ENCODE measurements around the gene EMC1.
"Not testable (repeated sequence)": the region's sequence is repeated elsewhere in the genome, so short reads cannot be mapped to it uniquely, and the experiment has no call there.

EMC1 gene

DNA sequence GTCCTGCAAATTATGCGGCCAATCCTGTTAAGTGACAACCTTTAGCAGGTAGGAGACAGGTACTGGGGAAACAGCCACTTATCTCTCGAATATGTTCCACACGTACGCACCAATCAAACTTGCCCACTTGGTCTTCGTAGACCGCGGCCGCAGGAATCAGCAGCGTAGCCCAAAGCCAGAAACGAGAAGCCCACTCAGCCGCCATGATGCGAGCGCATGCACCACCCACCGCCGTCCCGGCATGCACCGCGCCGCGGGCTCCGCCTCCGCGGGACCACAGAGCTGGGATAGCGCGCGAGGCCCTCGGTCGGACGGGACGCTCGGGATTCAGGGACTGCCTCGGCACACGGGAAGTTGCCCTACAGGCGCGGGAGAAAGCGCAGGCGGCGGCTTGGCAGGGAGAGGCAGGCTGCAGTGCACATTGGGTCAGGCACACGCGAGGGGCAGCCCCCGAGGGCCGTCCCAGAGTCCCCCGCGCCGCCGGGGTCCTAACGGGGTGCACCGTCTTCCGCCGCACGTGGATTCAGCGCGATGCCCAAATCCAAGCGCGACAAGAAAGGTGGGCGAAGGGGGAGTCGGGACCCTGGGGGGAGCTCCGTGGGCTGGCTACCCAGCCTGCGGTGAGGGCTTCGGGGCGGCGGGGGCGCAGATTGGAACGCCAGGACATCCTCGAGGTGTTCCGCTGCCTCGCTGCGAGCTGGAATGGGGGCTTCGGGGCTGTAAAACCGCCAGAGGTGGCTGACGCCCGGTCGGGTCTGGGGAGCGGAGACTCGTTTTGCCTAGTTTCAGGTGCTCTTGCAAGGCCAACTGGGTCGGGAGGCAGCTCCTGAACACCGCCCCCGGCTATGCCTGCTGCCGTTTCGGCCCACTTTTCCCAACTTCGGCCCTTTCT lies at the start of gene EMC1, which contains the start of gene MRTO4:
TSS of gene EMC1 (minus strand) at position 220 of the 892 bp plus-strand sequence. CDS start at position 205, 15 bp downstream.
TSS of gene MRTO4 (plus strand) at position 501 of the 892 bp plus-strand sequence. CDS start at position 532, 31 bp downstream.
- peak; percentile 96 for DNase-seq

DNA sequence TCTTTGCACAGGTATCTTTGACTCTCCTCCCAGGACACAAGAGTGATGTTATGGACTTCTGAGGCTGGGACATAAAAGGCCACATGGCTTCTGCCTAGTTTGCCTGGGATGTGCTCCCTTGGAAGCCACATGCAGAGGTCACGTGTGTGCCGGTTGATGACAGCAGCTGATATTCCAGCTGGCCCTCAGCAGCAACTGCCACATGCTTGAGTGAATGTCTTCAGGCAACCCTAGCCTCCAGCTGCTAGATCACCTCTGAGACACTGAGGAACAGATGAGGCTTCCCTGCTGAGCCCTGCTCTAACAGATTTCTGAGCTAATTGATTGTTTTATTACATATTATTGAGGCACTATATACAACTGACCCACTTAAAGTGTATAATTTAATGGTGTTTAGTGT lies 48.9 kb upstream of the EMC1 start:
- DNase-seq: no peak

DNA sequence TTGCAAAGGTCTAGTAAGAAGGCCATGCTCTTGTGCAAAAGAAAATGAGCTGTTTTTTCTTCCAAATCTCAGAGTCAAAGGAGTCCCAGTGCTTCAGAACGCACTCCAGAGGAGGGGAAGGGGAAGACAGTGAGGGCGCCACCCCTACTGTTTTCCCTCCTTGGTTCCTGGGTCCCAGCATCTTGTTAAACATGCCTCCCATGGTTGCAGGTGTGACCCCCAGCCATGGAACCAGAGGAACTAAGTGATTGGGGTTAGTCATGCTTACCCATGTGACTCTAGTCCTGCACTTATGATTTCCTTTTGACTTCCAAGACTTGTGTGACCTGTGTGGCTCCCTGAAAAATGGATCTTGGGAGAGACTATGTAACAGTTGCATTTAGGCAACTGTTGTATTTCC lies 43.3 kb upstream of the EMC1 start:
- no peak for DNase-seq

DNA sequence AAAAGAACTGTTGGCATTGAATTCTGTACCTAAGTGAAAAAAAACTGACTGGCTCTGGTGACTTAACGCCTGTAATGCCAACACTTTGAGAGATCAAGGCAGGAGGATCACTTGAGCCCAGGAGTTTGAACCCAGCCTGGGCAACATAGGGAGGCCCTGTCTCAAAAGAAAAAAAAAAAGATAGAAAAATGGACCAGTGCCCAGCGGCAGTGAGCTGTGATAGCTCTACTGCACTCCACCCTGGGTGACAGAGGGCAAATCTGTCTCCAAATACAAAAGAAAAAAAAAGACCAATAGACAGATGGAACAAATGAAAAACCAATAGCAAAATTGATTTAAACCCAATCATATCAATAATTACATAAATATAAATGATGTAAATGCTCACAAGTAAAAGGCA lies 37.9 kb upstream of the EMC1 start:
- DNase-seq: no peak

DNA sequence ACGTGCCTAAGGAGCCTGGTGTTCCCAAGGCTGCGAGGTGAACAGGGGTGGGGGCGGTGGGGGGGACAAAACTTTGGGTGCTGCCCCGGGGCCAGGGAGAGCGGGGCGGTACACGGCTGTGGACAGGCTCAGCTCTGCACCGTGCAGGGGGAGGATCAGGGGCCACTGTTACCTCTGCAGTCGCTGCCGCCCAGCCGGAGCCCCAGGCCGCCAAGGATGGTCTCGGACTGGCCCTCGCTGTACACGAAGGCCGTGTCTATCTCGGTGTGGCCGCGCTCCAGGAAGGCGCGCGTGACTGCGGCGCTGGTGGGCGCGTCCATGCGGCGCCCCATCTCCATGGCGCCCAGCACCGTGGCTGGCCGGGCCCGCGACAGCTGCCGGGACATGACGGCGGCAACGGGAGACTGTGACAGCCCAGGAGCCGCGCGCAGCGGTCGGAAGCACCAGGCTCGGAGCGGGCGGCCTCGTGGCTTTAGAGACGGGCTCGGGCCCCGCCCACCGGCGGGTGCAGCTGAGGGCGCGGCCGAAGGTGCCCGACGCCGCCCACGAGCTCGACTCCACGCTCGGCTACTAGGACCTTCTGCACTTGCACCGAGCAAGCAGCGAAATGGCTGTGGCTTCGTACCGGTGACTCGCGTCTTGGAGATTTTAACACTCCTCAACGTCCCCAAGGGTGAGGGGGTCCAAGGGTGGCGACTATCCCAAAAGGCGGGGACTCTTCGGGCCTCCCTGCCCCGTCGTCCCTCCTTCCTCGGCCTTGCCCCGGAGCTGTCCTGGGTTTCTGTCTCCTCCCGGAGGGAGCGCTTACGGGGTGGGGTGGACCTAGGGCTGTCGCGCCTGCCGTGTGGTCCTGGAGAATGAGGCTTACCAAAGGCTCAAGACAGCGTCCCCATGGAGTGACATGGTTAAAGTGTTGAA lies 37.3 kb upstream of the EMC1 start, which contains the start of gene AKR7A3:
TSS of gene AKR7A3 (minus strand) at position 447 of the 918 bp plus-strand sequence. CDS start at position 386, 61 bp downstream.
- DNase-seq: peak; percentile 75

DNA sequence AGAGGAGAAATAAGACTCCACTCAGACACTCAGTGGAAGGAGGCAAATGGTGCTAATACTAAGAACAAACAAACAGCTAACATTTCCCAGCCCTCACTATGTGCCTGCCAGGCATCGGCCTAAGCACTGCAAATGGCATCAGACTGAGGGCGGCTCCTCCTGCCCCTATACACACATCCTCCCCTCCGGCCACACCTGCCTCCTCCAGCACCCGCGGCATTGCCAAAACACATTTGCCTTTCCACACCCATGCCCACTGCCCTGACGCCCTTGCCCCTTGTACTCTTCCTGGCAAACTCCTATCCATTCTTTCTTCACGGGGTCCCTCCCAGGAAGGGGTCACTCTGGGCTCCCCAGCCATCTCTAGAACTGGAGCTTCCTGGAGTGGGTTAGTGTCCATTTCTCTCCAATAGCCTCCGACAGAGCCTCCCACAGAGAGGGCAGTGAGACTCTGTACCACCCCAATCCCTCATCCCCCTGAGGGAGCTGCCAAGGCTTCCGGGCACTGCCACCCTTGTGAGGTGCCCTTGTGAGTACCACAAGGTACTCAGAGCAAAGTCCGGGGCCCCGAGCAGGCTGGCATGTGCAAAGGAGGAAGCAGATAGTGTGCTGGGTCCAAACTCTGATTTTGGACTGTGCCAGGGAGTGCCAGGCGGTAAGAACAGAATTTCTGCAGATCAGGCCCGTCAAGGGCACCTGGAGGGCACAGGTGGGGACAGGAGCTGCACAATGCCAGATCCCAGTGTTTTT lies 36.3 kb upstream of the EMC1 start:
- no peak for DNase-seq

DNA sequence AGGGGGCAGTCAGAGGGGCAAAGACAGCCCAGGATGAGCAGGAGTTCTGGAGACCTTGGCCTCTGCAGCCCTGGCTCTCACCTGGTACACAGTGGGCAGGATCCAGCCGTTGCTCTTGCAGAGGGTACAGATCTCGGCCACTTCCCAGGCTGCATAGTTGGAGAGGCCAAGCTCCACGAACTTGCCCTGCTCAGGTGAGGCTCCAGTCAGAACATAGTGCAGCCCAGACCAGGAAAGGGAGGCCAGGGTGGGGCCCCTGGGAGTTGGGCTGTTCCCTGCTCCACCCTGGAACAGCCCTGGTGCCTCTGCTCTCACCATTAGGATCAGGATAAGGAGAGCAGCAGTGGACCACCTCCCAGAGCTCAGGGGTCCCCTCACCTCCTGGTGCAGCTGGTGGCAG lies 34.5 kb upstream of the EMC1 start:
- DNase-seq: not testable (repeated sequence)

DNA sequence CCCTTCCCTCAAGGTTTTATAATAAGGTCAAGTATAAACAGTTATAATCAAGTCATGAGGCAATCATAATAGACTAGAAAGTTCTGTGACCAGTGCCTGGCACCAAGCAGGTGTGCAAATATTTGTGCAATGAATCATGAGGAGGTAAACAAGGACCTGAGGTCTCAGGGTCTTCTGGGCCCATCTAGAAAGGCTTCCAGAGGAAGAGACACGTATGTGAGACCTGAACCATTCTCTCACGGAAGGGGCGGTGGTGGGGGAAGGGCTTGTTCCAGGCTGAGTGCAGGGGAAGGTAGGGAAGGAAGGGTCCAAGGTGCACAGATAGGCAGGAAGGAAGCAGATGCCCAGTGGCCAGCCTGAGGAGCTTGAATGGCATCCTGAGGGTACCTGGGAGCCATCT lies 34.0 kb upstream of the EMC1 start:
- DNase-seq: not testable (repeated sequence)

DNA sequence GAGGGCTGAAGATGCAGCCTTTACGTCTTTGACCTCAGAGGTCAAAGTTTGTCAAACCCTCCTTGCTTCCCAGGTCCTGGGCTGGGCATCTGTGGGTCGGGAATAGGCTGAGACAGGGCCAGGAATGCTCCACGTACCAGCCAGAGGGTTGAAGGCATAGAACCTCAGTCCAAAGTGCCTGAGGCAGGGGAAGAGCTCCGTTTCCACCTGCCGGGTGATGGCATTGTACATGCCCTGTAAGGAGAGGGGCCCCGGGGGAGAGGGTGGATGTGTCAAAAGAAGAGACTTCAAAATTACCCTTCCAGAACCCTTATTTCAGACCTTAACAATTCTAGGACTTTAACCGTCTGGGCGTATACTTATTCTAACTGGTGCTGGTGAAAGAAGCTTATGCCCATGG lies 33.6 kb upstream of the EMC1 start:
- no peak for DNase-seq

DNA sequence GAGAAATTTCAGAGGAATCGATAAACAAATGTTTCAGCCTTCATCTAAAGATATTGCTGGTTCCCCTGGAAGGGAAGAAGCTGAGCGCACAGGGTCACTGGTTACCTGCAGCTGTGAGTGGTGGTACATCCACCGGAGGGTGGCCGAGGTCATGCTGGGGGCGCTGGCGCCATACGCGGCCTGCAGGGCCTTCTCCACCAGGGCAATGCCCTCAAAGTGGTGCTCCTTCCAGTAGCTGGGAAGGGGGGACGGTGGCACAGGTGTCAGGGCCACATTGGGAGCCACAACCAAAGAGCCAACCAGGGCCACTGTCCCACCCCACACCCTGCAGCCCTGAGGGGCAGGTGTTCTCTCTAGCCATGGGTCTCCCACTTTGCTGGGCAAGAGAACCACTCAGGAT lies 32.6 kb upstream of the EMC1 start:
- no peak for DNase-seq

DNA sequence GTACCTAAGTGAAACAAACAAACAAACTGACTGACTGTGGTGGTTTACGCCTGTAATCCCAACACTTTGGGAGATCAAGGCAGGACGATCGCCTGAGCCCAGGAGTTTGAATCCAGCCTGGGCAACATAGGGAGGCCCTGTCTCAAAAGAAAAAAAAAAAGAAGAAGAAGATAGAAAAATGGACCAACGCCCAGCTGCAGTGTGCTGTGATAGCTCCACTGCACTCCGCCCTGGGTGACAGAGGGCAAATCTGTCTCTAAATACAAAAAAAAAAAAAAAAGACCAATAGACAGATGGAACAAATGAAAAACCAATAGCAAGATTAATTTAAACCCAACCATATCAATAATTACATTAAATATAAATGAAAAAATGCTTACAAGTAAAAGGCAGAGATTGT lies 23.3 kb upstream of the EMC1 start:
- DNase-seq: no peak

DNA sequence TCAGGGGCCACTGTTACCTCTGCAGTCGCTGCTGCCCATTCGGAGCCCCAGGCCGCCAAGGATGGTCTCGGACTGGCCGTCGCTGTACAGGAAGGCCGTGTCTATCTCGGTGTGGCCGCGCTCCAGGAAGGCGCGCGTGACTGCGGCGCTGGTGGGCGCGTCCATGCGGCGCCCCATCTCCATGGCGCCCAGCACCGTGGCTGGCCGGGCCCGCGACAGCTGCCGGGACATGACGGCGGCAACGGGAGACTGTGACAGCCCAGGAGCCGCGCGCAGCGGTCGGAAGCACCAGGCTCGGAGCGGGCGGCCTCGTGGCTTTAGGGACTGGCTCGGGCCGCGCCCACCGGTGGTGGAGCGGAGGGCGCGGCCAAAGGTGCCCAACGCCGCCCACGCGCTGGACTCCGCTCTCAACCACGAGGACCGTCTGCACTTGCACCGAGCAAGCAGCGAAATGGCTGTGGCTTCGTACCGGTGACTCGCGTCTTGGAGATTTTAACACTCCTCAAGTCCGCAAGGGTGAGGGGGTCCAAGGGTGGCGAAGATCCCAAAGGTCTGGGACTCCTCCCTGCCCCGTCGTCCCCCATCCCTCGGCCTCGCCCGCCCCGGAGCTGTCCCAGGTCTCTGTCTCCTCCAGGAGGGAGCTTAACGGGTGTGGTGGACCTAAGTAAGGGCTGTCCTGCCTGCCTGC lies 22.7 kb upstream of the EMC1 start:
- not testable (repeated sequence) for DNase-seq

DNA sequence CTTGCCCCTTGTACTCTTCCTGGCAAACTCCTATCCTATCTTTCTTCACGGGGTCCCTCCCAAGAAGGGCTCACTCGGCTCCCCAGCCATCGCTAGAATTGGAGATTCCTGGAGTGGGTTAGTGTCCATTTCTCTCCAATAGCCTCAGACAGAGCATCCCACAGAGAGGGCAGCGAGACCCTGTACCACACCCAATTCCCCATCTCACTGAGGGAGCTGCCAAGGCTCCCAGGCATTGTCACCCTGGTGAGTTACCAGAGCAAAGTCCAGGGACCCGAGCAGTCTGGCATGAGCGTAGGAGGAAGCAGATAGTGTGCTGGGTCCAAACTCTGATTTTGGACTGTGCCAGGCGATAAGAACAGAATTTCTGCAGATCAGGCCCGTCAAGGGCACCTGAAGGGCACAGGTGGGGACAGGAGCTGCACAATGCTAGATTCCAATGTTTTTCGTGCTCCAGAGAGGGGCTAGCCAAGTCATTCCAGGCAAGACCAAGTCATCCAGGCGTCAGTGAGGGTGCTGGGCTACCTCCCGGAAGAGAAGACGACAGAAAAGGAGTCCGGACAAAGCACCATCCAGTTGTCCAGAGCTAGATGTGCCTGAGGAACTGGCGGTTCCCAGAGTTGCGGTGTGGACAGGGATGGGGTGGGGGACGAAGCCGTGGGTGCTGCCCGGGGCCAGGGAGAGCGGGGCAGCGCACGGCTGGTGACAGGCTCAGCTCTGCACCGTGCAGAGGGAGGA lies 22.0 kb upstream of the EMC1 start:
- DNase-seq: no peak

DNA sequence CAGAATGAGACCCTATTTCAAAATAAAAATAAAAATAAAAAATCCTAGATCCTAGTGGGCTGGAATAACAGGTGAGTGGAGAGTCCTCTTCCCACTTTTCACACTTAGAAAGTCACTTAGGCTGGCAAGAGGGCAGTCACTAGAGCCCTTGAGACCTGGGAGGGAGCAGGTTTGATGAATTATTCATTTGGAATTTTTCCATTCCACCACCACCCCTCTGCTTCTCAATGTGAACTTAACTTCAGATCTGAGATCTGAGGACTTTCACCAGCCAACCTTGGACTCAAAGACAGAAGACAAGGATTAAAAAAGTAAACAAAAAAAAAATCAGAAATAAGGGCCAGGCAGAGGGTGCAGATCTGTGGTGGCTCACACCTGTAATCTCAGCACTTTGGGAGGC lies 20.7 kb upstream of the EMC1 start:
- DNase-seq: no peak

DNA sequence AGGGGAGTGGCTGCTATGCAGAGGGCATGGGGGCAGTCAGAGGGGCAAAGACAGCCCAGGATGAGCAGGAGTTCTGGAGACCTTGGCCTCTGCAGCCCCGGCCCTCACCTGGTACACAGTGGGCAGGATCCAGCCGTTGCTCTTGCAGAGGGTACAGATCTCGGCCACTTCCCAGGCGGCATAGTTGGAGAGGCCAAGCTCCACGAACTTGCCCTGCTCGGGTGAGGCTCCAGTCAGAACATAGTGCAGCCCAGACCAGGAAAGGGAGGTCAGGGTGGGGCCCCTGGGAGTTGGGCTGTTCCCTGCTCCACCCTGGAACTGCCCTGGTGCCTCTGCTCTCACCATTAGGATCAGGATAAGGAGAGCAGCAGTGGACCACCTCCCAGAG lies 19.0 kb upstream of the EMC1 start:
- DNase-seq: not testable (repeated sequence)

DNA sequence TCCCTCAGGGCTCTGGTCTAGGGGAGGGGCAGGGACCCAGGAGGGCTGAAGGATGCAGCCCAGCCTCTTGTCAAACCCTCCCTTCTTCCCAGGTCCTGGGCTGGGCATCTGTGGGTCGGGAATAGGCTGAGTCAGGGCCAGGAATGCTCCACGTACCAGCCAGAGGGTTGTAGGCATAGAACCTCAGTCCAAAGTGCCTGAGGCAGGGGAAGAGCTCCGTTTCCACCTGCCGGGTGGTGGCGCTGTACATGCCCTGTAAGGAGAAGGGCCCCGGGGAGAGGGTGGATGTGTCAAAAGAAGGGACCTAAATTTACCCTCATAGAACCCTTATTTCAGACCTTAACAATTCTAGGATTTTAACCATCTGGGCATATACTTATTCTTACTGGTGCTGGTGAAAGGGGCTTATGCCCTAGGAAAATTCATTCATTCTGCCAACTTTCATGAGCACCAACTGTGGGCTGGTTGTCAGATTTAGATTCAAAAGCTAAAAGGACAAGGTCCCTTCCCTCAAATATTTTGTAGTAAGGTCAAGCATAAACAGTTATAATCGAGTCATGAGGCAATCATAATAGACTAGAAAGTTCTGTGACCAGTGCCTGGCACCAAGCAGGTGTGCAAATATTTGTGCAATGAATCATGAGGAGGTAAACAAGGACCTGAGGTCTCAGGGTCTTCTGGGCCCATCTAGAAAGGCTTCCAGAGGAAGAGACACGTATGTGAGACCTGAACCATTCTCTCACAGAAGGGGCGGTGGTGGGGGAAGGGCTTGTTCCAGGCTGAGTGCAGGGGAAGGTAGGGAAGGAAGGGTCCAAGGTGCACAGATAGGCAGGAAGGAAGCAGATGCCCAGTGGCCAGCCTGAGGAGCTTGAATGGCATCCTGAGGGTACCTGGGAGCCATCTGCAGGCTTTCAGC lies 18.4 kb upstream of the EMC1 start:
- DNase-seq: not testable (repeated sequence)

DNA sequence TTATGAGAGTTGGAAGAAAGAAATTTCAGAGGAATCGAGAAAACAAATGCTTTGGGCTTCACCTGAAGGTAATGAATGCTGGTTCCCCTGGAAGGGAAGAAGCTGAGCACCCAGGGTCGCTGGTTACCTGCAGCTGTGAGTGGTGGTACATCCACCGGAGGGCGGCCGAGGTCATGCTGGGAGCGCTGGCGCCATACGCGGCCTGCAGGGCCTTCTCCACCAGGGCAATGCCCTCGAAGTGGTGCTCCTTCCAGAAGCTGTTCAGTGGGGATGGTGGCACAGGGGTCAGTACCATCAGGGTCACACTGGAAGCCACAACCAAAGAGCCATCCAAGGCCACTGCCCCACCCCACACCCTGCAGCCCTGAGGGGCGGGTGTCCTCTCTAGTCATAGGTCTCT lies 17.1 kb upstream of the EMC1 start:
- no peak for DNase-seq

DNA sequence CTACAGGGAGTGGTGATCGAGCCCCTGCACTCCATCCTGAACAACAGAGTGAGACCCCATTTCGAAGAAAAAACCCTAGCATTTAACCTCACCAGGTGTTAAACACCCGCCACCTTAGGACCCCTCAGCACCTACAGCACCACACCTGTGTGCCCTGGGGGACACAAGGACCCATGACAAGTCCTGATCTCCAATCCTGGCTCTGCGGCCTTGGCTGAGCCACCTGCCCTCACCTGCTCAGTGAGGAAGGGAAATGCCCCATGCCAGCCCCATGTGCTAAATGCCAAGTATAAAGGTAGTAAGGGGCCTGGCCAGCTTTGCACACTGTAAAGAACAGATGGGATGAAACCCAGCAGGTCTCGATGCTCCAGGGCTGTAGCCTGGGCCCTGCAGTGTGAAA lies 11.4 kb upstream of the EMC1 start:
- DNase-seq: no peak

DNA sequence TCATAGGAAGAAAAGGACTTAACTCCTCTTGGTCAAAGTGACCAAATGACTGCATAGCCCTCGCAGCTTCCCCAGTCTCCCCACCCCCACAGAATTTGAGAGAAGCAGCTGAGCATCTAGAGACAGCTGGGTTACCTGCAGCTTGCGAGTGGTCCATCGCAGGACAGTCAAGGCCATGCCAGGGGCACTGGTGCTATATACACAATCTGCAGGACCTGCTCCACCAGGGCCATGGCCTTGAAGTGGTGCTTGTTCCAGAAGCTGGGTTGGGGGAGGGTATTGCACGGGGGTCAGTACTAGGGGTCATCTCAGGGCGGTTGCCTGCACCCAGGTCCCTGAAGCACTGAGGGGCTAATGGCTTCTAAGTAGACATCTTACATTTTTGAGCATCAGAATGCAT lies 10.7 kb upstream of the EMC1 start:
- no peak for DNase-seq
